ENCODE measurements around the gene FBXL16.

The FBXL16 gene

GRCh38 chr16:683396-684070 is 22.1 kb downstream of the FBXL16 start (continued):
- peak; percentile 98 for TF ChIP-seq ZSCAN5A (tag by site-specific recombination; IDR thresholded peaks at IDR 0.05)
- TF ChIP-seq ZBTB26 (tag by site-specific recombination; optimal IDR thresholded peaks at IDR 0.05) = peak; percentile 97
- peak; percentile 90; the same call in 1 of the 2 replicates for TF ChIP-seq ZFP37 (tag by site-specific recombination; IDR thresholded peaks at IDR 0.05)
- TF ChIP-seq OVOL3 (tag by site-specific recombination; IDR thresholded peaks at IDR 0.05) = peak; percentile 38; the same call in 1 of the 2 replicates
- no peak for TF ChIP-seq ZNF157 (tag by site-specific recombination; IDR thresholded peaks at IDR 0.05)
- TF ChIP-seq ZNF133 (tag by site-specific recombination; IDR thresholded peaks at IDR 0.05) = 0 out of 2 replicates have a peak, but pooled peaks have one; percentile 23
- no peak for TF ChIP-seq ZFP41 (tag by site-specific recombination; IDR thresholded peaks at IDR 0.05; ENCODE audit: borderline replicate concordance)
- no peak for TF ChIP-seq ZNF274 (IDR thresholded peaks at IDR 0.05; ENCODE audit: low read length)
- TF ChIP-seq ZNF274 (tag by site-specific recombination; IDR thresholded peaks at IDR 0.05; ENCODE audit: borderline replicate concordance) = no peak
- TF ChIP-seq ELK4 (IDR thresholded peaks at IDR 0.05; ENCODE audit: borderline replicate concordance, low read depth, low read length) = no peak
- no peak for TF ChIP-seq ZNF530 (tag by site-specific recombination; IDR thresholded peaks at IDR 0.05; ENCODE audit: low read depth)
- TF ChIP-seq ZNF324 (tag by site-specific recombination; IDR thresholded peaks at IDR 0.05) = peak; percentile 66; the same call in 1 of the 2 replicates
- TF ChIP-seq PRDM4 (tag by site-specific recombination; IDR thresholded peaks at IDR 0.05) = no peak
- TF ChIP-seq ZNF37A (tag by site-specific recombination; IDR thresholded peaks at IDR 0.05) = no peak
- no peak; the same call in 1 of the 2 replicates for TF ChIP-seq ZNF239 (tag by site-specific recombination; IDR thresholded peaks at IDR 0.05)
- peak; percentile 81 for TF ChIP-seq KLF1 (tag by site-specific recombination; IDR thresholded peaks at IDR 0.05)
- no peak for TF ChIP-seq ZNF16 (tag by site-specific recombination; IDR thresholded peaks at IDR 0.05; ENCODE audit: low read depth)
- TF ChIP-seq ZBTB8A (tag by site-specific recombination; IDR thresholded peaks at IDR 0.05) = peak; percentile 4
- no peak for TF ChIP-seq ZNF654 (tag by site-specific recombination; IDR thresholded peaks at IDR 0.05; ENCODE audit: low read depth)
- no peak for TF ChIP-seq ZNF585B (tag by site-specific recombination; IDR thresholded peaks at IDR 0.05)
- TF ChIP-seq ZNF548 (tag by site-specific recombination; IDR thresholded peaks at IDR 0.05) = no peak
- TF ChIP-seq ZNF830 (tag by site-specific recombination; IDR thresholded peaks at IDR 0.05; ENCODE audit: low read depth) = no peak
- TF ChIP-seq AEBP2 (tag by site-specific recombination; IDR thresholded peaks at IDR 0.05; ENCODE audit: borderline replicate concordance) = no peak
- no peak for TF ChIP-seq ZNF146 (tag by site-specific recombination; IDR thresholded peaks at IDR 0.05)
- TF ChIP-seq ZEB2 (tag by site-specific recombination; IDR thresholded peaks at IDR 0.05) = peak; percentile 96
- no peak for TF ChIP-seq ZBTB10 (tag by site-specific recombination; IDR thresholded peaks at IDR 0.05)
- 0 out of 2 replicates have a peak, but pooled peaks have one; percentile 64 for TF ChIP-seq ZNF2 (tag by site-specific recombination; IDR thresholded peaks at IDR 0.05)
- peak; percentile 82 for TF ChIP-seq ZNF10 (tag by site-specific recombination; IDR thresholded peaks at IDR 0.05)

Measured in HEK293 (cell line).